ENCODE data around the gene UGCG.

The UGCG gene

DNA sequence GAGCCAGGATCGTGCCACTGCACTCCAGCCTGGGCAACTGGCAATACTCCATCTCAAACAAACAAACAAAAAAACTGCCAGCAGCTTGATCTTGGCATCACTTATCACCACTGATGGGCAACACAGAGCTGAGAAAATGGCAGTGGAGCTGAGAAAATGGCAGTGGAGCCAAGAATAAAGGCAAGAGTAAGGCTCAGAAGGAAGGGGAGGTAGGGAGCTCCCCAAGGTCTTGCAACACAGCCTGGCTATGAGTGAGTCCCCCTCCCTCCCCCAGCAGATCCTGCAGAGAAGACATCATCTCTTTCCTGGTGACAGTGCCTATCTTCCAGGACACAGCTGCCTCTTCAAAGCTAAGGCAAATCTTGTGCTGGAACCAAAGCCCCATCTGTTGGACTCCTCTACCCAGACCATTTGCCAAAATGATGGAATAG is 70.3 kb downstream of the UGCG start:
- H3K9me2 ChIP-seq (replicated peaks; ENCODE audit: low read depth, low read length) = no peaks in the 10 kb centered on the region
- no peaks in the 10 kb centered on the region for H3F3A ChIP-seq (ENCODE audit: low read depth)
- H3K27me3 ChIP-seq (ENCODE audit: insufficient read depth, low read length, poor library complexity, severe bottlenecking) = no peaks in the 10 kb centered on the region
- H3K4me3 ChIP-seq (ENCODE audit: low read length, poor library complexity, severe bottlenecking) = no peak overlapping the region
- H3K36me3 ChIP-seq (ENCODE audit: insufficient read depth, low read length) = no peaks in the 10 kb centered on the region
- no peak overlapping the region for H2AFZ ChIP-seq (ENCODE audit: low read length)
- no peaks in the 10 kb centered on the region for H3K9me3 ChIP-seq (ENCODE audit: insufficient read depth, low read depth, low read length)
- H3K79me2 ChIP-seq (ENCODE audit: insufficient read depth, low read length) = no peaks in the 10 kb centered on the region
- H3K9ac ChIP-seq (ENCODE audit: low read depth, low read length, poor library complexity, severe bottlenecking) = no peak overlapping the region
- no peaks in the 10 kb centered on the region for H3K4me1 ChIP-seq (ENCODE audit: insufficient read depth, low read length, poor library complexity, severe bottlenecking)
- no peaks in the 10 kb centered on the region for H4K20me1 ChIP-seq (ENCODE audit: insufficient read depth, low read length, poor library complexity, severe bottlenecking)
- H3K4me2 ChIP-seq (ENCODE audit: low read depth, low read length, poor library complexity, severe bottlenecking) = no peak overlapping the region
- TF ChIP-seq, protein P1, sequence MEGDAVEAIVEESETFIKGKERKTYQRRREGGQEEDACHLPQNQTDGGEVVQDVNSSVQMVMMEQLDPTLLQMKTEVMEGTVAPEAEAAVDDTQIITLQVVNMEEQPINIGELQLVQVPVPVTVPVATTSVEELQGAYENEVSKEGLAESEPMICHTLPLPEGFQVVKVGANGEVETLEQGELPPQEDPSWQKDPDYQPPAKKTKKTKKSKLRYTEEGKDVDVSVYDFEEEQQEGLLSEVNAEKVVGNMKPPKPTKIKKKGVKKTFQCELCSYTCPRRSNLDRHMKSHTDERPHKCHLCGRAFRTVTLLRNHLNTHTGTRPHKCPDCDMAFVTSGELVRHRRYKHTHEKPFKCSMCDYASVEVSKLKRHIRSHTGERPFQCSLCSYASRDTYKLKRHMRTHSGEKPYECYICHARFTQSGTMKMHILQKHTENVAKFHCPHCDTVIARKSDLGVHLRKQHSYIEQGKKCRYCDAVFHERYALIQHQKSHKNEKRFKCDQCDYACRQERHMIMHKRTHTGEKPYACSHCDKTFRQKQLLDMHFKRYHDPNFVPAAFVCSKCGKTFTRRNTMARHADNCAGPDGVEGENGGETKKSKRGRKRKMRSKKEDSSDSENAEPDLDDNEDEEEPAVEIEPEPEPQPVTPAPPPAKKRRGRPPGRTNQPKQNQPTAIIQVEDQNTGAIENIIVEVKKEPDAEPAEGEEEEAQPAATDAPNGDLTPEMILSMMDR (conservative IDR thresholded peaks at IDR 0.05; ENCODE audit: low read length) = no peak
- no peak for TF ChIP-seq EZH2phosphoT487 (IDR thresholded peaks at IDR 0.05; ENCODE audit: borderline replicate concordance)

DNA sequence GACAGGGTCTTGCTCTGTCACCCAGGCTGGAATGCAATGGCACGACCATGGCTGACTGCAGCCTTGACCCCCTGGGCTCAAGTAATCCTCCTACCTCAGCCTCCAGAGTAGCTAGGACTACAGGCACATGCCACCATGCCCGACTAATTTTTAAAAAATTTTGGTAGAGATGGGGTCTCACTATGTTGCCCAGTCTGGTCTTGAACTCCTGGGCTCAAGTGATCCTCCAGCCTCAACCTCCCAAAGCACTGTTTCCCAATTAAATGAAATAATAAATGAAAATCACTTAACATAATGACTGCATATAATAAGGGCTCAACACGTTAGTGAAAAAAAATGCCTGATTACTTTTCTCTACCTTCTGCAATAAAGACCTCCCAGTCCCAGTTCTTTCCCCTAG is 71.0 kb downstream of the UGCG start:
- Histone ChIP-seq H3K9ac (ENCODE audit: low read depth, low read length, poor library complexity, severe bottlenecking) (no peak overlapping the region), H4K20me1 (ENCODE audit: insufficient read depth, low read length, poor library complexity, severe bottlenecking) (no peaks in the 10 kb centered on the region), H3K4me2 (ENCODE audit: low read depth, low read length, poor library complexity, severe bottlenecking) (no peak overlapping the region), H3K4me1 (ENCODE audit: insufficient read depth, low read length, poor library complexity, severe bottlenecking) (no peaks in the 10 kb centered on the region), H3K9me2 (replicated peaks; ENCODE audit: low read depth, low read length) (no peaks in the 10 kb centered on the region), H3F3A (ENCODE audit: low read depth) (no peaks in the 10 kb centered on the region), H3K79me2 (ENCODE audit: insufficient read depth, low read length) (no peaks in the 10 kb centered on the region), H3K4me3 (ENCODE audit: low read length, poor library complexity, severe bottlenecking) (no peak overlapping the region), H3K36me3 (ENCODE audit: insufficient read depth, low read length) (no peaks in the 10 kb centered on the region), H3K9me3 (ENCODE audit: insufficient read depth, low read depth, low read length) (no peaks in the 10 kb centered on the region), H2AFZ (ENCODE audit: low read length) (no peak overlapping the region), H3K27me3 (ENCODE audit: insufficient read depth, low read length, poor library complexity, severe bottlenecking) (no peaks in the 10 kb centered on the region)
- TF ChIP-seq, protein P1 (conservative IDR thresholded peaks at IDR 0.05; ENCODE audit: low read length) = no peak
- no peak for TF ChIP-seq EZH2phosphoT487 (IDR thresholded peaks at IDR 0.05; ENCODE audit: borderline replicate concordance)

DNA sequence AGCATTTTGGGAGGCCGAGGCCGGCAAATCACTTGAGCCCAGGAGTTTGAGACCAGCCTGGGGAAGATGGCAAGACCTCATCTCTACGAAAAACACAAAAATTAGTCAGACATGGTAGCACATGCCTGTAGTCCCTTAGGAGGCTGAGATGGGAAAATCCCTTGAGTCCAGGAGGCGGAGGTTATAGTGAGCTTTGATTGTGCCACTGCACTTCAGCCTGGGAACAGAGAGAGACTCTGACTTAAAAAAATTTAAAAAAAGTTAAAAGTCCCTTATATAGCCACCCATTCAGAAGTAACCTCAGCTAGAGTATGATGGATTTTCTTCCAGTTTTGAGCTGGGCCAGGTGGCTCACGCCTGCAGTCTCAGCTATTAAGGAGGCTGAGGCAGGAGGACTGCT is 72.4 kb downstream of the UGCG start:
- no peaks in the 10 kb centered on the region for H3K36me3 ChIP-seq (ENCODE audit: insufficient read depth, low read length)
- TF ChIP-seq, protein P1 (conservative IDR thresholded peaks at IDR 0.05; ENCODE audit: low read length) = no peak
- TF ChIP-seq EZH2phosphoT487 (IDR thresholded peaks at IDR 0.05; ENCODE audit: borderline replicate concordance) = no peak

More for the DNA sequence above, 72.4 kb downstream of the UGCG start:
- Histone ChIP-seq H3K4me2 (ENCODE audit: low read depth, low read length, poor library complexity, severe bottlenecking) (no peak overlapping the region), H4K20me1 (ENCODE audit: insufficient read depth, low read length, poor library complexity, severe bottlenecking) (no peaks in the 10 kb centered on the region), H3K4me1 (ENCODE audit: insufficient read depth, low read length, poor library complexity, severe bottlenecking) (no peaks in the 10 kb centered on the region), H2AFZ (ENCODE audit: low read length) (no peak overlapping the region), H3K9ac (ENCODE audit: low read depth, low read length, poor library complexity, severe bottlenecking) (no peak overlapping the region), H3K27me3 (ENCODE audit: insufficient read depth, low read length, poor library complexity, severe bottlenecking) (no peaks in the 10 kb centered on the region), H3K9me2 (replicated peaks; ENCODE audit: low read depth, low read length) (no peaks in the 10 kb centered on the region), H3K79me2 (ENCODE audit: insufficient read depth, low read length) (no peaks in the 10 kb centered on the region), H3K4me3 (ENCODE audit: low read length, poor library complexity, severe bottlenecking) (no peak overlapping the region), H3F3A (ENCODE audit: low read depth) (no peaks in the 10 kb centered on the region), H3K9me3 (ENCODE audit: insufficient read depth, low read depth, low read length) (no peaks in the 10 kb centered on the region)
